ENCODE data around the gene SLC12A2. TPM values are rescaled to one million over a fixed set of nuclear protein-coding genes. Genes with fewer than 3 reads are reported as not detected.

SLC12A2 gene
- total and polyA plus RNA-seq, 12 donors, result 5.6 to 82.6 (median 52.9) TPM

- no peak overlapping the region for H3K4me3 ChIP-seq
- DNase-seq, result no peak
- H3K27ac ChIP-seq, result no peak overlapping the region
- TF ChIP-seq POLR2A (IDR thresholded peaks at IDR 0.05), result no peak
- TF ChIP-seq CTCF (IDR thresholded peaks at IDR 0.05), result no peak
- no peaks in the 10 kb centered on the region for H3K9me3 ChIP-seq (replicated peaks in 1 of 3)
- H3K36me3 ChIP-seq (replicated peaks in 1 of 2), result no peaks in the 10 kb centered on the region
- peaks cover 10 to 16% of the 10 kb centered on the region in 2 donors for H3K4me1 ChIP-seq (replicated peaks in 1 of 2)
- intact Hi-C loops (cut with DNase I), result no loop called here
- no peaks in the 10 kb centered on the region for H3K27me3 ChIP-seq
Measured at GRCh38 chr5:128038643-128039042, 44.9 kb upstream of the SLC12A2 start.

GRCh38 chr5:128040927-128041326 lies 42.6 kb upstream of the SLC12A2 start:
- Histone ChIP-seq H3K9me3 (replicated peaks in 1 of 3) (no peaks in the 10 kb centered on the region), H3K27ac (no peak overlapping the region), H3K27me3 (no peaks in the 10 kb centered on the region), H3K4me3 (no peak overlapping the region), H3K36me3 (replicated peaks in 1 of 2) (no peaks in the 10 kb centered on the region), H3K4me1 (replicated peaks in 1 of 2) (peaks cover 10 to 11% of the 10 kb centered on the region in 2 donors)
- WGBS, 4 donors, result 94 to 100% (median 98%) methylated on average over 1 of the region's 1 CpG
- intact Hi-C loops (cut with DNase I), result no loop called here
- DNase-seq, result no peak
- TF ChIP-seq POLR2A (IDR thresholded peaks at IDR 0.05), result no peak
- TF ChIP-seq CTCF (IDR thresholded peaks at IDR 0.05), result no peak

GRCh38 chr5:128052780-128053179 lies 30.8 kb upstream of the SLC12A2 start:
- H3K4me1 ChIP-seq (replicated peaks in 1 of 2), result no peaks in the 10 kb centered on the region
- no peak for DNase-seq
- H3K36me3 ChIP-seq (replicated peaks in 1 of 2), result no peaks in the 10 kb centered on the region
- no peaks in the 10 kb centered on the region for H3K27me3 ChIP-seq
- peaks cover 0 to 4% (median 0%) of the 10 kb centered on the region in 3 donors for H3K9me3 ChIP-seq (replicated peaks in 1 of 3)
- no peak overlapping the region for H3K27ac ChIP-seq
- TF ChIP-seq POLR2A (IDR thresholded peaks at IDR 0.05), result no peak
- no peak for TF ChIP-seq CTCF (IDR thresholded peaks at IDR 0.05)
- intact Hi-C loops (cut with DNase I), result no loop called here
- no peak overlapping the region for H3K4me3 ChIP-seq

- H3K9me3 ChIP-seq (replicated peaks in 1 of 3), result peaks cover 0 to 4% (median 0%) of the 10 kb centered on the region in 3 donors
- no peaks in the 10 kb centered on the region for H3K27me3 ChIP-seq
- TF ChIP-seq CTCF (IDR thresholded peaks at IDR 0.05), result no peak
- TF ChIP-seq POLR2A (IDR thresholded peaks at IDR 0.05), result no peak
- H3K4me3 ChIP-seq, result no peak overlapping the region
- no peaks in the 10 kb centered on the region for H3K36me3 ChIP-seq (replicated peaks in 1 of 2)
- intact Hi-C loops (cut with DNase I), result no loop called here
- no peak overlapping the region for H3K27ac ChIP-seq
- WGBS, 4 donors, result 94 to 97% (median 96%) methylated on average over 3 of the region's 3 CpGs
- no peak for DNase-seq
- H3K4me1 ChIP-seq (replicated peaks in 1 of 2), result no peaks in the 10 kb centered on the region
Measured at GRCh38 chr5:128053291-128053954, 30.1 kb upstream of the SLC12A2 start.
